Stimulated activated CD4-positive, alpha-beta T cell treated with anti-CD3 and anti-CD28 coated beads, TNF-alpha, amount 100 ng/mL, for 48 hours (primary cell): ENCODE measurements around the gene RECK.
"Not testable (repeated sequence)": the region's sequence is repeated elsewhere in the genome, so short reads cannot be mapped to it uniquely, and the experiment has no call there.

Source experiments
- DNase-seq, 3 donors: peaks; one replicate each; pipeline ENCODE4 v3.0.0-alpha.2; 2020; ENCODE audit warnings: low read depth in 3 of 3

RECK gene

DNA sequence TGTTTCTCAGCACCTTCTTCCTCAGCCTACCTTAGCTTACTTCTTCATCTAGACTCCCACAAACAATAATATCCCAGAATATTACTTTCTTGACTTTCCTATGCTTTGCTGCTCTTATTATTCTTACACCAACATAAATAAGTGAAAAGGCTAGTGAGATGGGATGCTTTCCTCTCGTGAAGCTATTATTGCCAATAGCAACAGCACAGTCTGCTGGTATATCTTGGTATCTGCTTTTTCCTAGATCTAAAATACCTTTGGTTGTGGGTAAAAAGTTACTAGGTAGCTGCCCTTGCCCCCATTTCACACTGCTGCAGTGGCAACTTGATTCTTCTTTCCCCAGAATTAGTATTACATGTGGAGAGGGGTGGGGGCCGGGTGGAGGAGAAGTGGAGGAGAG is 73.7 kb downstream of the RECK start:
- DNase-seq: no peak

DNA sequence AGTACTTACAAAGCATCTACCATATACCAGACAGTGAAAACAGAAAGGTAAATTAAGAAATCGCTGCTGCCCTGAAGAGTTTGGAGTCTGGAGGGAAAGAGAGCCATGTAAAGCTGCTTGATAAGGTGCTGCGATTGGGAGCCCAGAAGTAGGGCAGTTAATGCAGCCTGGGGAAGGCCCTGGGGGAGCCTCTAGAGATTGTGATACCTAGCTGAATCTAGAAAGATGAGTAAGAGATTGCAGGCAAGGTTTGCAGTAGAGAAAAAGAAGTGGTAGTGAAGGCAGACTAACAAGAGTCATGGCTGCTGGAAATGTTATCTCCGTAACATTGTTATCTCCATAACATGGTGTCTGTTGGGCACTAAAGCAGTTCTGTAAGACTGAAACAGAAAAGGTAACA is 75.8 kb downstream of the RECK start:
- no peak for DNase-seq

DNA sequence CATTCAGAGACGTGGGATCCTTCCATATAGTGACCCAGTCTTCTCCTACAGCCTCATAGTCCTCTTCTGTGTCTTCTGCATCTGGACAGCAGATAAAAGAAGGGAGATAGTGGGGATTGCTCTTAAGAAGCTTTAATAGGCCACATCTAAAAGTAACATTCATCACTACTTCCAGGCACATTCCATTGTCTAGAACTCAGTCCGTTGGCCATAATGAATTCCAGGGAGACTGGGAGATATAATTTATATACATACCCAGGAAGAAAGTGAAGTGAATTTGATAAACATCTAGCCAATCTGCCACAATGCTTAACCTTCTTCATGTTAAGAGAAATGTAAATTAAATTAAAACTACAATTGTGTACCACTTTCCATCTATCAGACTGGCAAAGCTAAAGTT is 77.3 kb downstream of the RECK start:
- no peak for DNase-seq

DNA sequence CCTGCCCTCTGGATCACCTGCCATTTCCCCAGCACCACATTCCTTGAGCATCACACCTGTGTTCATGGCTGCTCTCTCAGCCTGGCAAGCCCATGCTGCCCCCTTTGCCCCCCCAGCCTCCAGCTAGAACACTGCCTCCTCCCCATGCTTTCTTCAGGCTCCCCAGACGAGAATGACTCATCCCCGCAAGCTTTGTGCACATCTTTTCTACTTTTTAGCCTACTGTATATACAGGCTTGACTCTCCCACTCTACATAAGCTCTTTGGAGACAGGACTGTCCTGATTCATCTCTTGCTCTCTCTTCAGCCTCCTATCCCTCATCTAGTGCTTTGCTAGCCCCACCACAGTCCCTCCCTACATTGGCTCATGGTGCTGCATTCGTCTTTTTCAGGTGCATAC is 79.9 kb downstream of the RECK start:
- no peak for DNase-seq

DNA sequence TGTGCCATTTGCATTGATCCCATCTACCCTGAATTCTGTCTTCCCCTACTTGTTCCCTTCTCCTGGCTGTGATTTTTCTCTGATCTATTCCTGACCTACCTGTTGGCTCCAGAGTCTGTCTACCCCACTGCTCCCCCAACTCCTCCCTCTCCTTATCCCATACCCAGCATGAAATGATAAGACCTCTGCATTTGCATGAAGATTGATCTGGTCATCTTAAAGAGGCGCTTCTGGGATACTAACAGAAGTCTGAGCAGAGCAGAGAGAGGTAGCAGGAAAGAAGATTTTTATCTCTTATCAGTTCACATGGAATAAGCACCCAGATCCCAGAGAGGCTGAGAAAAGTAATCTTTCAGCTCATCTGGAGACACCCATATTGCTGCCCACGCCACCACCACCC is 81.5 kb downstream of the RECK start:
- no peak for DNase-seq

DNA sequence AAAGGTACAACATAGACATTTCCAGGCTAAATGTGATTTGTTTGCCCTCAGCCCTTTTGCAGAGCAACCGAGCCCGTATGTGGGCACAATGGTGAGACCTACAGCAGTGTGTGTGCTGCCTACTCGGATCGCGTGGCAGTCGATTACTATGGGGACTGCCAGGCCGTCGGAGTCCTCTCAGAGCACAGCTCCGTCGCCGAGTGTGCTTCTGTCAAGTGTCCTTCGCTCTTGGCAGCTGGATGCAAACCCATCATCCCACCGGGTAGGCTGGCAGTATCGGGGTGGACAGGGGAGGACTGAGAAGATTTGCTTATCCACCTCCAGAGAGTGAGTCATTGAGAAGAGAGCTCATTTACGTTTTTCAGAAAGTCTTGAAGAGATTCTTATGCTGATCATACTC is 82.0 kb downstream of the RECK start:
- no peak for DNase-seq

DNA sequence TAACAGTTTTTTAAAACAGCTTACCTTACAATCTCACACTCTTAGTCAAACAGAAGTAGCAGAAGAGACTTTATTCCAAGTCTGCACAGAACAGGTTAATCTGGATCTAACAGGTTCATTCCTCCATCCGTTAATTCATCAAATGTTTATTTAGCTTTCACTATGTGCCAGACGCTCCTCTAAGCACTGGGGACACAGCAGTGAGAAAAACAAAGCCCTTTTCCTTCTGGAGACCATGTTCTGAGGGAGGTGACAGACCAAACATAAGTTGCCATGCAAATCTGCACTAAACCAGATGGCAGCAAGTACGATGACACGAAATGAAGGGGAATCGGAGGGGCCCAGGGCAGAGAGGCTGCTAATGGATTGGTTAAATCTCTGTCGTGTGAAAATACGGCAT is 82.8 kb downstream of the RECK start:
- DNase-seq: no peak

DNA sequence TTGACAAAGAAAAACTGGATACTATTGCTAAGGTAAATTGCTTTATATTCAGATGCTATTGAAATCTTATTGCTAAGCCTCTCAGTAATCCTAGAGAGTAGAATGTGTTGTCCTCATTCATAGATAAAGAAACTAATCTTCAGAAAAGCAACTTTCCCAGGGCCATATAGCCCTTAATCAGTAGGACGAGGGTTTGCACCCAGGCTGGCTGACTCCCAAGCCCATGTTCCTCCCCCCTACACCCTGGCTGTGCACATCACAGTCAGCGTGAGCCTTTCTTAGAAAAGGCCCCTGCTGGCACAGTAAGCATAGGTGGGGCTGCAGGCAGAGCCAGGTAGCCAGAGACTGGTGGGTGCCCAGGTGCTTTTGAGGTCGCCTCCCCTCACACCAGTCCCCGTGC is 84.0 kb downstream of the RECK start:
- DNase-seq: no peak

DNA sequence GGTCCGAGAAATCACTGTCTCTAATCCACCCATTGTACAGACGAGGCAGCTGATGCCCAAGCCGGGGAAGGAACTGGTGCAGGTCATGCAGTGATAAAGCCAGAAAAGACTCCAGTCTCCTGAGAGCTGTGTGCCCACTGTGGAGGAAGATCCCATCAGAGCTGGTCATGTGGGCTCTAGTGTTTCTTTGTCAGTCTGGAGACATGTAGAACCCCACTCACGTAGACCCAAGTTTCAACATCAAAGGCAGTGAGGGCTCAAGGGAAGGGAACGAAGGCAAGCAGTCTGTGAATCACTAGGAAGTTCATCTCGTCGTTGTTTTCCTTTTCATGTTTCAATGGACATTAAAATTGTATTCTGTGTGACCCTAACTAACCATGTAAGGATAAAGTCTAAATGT is 85.3 kb downstream of the RECK start:
- DNase-seq: no peak

DNA sequence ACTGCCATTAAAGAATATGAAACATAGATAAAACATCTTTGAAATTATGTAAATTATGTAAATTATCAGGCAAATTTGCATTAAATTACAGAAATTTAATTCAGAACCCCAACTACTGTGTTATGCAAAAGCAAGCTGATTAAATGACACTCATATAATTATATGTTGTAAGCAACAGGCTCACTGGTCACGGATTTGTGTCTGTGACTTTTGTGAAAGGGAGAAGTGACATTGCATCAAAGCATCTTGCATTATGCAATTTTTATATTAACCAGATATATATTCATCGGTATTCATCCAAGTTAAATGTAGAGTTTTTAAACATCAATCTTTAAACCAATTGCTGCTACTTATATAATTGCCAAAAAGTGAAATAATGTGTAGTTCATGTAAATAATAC is 86.8 kb downstream of the RECK start:
- DNase-seq: no peak

DNA sequence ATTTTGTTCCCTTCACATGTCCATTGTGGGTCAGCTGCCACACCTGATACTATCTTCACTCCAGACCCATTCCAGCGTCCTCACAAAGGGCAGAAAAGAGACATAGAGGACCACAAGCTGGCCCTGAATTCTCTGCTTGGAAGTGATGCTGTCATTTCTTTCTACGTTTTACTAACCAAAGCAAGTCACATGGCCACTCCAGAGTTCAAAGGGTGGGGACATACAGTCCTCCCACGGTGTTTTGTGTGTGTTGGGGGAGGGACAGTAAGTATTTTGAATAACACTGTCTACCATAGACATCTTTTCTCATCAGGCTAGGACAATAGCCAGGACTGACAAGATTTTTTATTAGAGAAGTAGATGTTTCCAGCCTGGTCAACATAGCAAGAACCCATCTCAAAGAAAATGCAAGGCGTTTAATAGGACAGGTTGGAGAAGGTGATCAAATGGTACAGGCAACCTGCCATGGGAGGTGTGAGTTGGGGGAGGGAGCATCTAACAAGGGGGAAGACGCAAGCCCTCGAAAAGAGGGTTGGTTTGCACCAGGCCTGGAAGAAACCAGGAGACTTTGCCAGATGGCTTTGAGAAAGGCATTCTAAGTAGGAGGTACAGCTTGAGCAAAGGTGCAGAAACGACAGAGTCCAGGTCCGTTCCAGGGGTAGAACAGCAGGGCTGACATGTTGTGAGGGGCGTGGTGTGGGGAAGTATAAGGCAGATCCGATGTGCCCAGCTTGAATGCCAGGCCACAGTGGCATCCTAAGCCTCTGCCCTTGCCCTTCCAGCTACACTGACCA is 88.5 kb downstream of the RECK start:
- DNase-seq: no peak

DNA sequence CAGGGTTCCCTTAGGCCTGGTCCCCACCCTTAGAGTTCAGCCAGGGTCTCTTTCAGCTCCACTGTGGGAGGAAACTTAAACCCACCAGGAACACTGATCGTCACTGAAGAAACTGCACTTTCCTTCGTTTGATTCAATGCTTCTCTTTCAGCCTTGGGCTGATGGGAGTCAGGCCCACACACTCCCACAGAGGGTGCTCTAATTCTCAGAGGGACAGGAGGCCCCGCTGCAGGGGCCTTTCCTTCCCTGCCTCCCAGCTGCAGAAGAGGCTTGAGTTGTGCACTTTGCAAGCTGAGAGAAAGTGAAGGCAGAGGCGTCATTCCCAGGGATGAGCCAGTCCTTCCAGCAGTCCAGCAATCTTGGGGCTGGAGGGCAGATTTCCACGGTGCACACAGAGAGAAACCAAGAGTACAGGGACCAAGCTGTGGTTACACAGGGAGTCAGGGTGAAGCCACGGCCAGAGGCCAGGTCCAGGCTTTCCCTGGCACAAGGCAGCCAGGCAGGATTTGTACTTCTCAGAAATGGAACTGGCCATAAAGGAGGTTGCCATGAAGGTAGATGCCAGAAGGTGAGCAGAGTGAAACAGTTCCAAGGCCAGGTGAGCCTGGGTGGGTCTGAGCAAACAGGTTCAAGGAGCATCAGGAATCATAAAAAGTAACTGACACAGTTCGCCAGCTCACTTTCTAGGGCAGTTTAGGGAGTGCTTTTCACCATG is 89.5 kb downstream of the RECK start:
- no peak for DNase-seq

DNA sequence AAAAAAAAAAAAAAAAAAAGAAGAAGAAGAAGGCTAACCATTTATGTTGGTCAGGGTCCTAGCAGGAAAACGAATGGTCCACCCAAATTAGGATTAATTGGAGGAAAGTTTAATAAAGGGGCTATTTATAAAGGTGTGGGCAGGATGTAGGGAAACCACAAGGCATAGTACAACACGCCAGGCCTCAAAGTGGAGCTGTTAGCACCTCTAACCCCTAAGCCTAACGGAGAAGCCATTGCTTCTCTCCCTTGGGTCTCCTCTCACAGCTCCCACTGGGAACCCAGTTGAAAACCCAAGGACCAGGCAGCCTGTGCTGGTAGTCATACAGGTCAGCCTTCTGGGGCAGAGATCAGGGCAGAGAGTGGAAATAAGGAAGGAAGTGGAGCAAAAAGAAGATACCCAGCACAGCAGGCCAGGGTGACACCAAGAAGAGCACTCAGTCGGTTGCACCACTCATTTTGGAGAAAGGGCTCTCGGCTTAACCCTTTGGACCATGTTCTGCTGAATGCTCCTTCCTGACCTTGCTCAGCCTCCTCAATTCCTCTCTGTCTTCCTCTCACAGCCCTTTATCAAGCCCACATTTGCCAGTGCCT is 91.0 kb downstream of the RECK start:
- DNase-seq: no peak

DNA sequence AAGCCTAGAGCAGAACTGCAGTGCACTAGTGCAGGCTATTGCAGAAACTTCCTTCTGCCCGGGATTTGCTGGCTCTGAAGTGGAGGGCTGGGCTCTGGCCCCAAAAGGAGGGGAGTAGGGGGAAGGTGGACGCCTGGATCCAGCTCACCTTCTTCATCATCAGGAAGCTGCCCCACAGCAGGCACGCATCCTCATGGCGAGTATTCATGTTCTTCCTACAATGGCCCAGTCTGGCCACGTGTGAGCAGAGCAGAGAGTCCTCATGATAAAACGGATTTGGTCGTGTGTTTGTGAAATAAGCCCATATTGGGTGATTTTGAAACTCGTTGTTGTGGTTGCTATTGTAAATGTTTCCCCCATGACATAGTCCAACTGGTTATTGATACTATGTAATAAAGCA is 91.6 kb downstream of the RECK start:
- DNase-seq: no peak

DNA sequence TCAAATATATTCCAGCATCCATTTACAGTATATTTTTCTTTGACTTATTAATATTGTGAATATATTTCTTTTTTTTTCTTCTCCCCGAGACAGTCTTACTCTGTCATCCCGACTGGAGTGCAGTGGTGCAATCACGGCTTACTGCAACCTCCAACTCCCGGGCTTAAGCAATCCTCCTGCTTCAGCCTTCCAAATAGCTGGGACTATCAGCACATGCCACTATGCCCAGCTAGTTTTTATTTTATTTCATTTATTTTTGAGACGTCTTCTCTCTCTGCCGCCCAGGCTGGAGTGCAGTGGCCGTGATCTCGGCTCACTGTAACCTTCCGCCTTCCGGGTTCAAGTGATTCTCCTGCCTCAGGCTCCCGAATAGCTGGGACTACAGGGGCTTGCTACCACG is 92.4 kb downstream of the RECK start:
- no peak for DNase-seq

DNA sequence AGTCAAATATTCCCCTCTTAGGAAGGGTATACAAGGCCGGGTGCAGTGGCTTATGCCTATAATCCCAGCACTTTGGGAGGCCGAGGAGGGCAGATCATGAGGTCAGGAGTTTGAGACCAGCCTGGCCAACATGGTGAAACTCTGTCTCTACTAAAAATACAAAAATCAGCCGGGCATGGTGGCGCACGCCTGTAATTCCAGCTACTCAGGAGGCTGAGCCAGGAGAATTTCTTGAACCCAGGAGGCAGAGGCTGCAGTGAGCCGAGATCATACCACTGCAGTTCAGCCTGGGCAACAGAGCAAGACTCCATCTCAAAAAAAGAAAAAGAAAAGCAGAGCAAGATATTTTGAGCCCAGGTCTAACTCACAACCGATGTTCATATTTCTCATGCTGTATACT is 95.0 kb downstream of the RECK start:
- not testable (repeated sequence) for DNase-seq

DNA sequence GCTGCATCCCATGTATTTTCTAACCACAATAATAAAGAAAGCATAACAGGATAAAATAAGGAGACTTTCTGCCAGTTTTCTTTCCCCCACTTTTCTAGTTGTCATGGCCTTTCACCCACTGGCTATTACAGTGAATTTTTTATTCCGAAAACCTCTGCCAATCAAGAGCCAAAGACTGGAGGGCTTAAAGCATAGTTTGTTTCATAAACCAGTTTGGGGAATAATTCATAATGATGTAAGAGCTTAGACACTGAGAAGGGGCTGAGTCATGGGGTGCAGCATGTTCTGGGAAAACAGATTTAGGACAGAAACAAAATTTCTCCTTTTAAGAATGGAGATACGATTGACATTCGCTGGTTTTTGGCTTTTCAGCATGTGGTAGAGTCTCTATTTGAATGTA is 95.4 kb downstream of the RECK start:
- DNase-seq: no peak

DNA sequence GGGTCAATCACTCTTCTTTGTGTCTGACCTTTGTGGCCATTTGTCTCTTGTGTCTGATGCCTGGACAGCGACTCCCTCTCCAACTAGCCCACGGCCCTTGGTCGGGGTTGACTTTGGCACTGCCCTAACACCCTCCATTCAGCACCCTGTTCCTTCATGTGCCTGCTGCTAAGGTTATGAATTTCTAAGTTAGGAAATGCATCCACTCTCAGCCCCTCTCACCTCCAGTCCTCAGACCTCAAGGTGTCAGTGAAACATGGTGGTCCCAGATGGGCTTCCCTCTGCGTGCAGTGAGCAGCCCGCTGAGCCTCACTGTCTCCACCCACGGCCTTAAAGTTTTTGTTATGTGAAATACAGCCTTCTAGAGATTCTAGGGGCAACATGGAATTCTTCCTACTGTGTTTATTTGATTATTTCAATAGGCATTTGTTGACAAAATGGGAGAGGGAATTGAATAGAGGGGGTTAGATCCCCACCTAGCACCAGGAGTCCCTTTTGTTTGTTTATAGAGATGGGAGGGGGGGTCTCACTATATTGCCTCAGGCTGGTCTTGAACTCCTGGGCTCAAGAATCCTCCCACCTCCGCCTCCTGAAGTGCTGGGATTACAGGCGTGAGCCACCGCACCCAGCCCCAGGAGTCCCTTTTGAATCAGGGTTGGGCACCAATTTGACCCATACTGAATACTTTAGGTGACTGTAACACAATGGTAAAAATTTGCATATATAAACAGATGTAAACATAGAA is 98.2 kb downstream of the RECK start:
- no peak for DNase-seq

DNA sequence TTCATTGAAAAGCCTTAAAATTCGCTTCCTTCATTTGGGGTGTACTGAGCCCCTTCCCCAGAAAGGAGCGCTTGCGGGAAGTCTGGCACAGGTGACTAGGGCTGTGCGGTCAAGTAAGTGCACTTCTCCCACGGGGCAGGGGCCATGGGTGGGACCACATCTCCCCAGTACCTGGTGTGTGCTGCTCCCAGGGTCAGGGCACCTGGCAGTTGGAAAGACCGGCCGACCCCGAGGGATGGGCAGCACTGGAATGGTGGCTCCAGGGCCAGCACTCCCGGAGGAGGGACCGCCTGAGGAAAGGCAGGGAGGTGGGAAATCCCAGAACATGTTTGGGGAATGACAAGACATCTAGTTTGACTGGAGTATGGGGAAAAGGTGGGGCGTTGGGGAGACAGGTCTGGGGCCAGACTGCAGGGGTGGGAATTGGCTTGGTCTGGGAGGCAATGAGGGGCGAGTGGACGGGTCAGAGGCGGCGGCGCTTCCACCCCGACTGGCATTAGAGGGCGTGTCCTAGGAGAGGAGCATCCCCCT is 99.1 kb downstream of the RECK start:
- no peak for DNase-seq

DNA sequence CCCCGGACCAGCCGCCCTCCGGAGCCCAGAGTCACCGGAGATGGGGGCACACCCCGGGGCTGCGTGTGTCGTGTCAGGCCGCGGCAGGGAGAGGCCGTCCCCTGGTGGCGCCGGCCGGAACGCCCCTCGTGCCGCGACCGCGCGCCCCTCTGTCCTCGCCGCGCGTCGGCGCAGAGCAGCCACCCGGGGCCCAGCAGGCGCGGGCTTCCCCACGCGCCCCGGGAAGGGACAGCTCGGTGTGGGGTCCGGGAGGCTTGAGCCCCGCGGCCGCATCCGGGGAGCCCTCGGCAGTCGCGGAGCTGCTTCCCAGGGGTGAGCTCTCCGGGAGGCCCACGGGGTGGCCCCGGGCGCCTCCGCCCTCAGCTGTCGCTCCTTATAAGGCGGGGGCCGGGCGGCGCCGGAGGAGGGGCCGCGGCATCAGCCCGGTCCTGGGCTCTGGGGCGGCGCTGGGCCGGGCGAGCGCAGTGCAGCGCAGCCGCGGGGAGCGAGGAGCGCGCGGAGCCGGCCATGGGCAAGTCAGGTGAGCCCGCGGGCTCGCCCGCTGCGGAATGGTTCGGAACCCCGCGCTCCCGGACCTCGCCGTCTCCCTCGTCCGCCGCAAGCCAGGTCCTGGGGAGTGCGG is 99.7 kb downstream of the RECK start, which contains the start of gene GLIPR2:
GLIPR2 (plus strand) TSS at position 462 of the 622 bp plus-strand sequence; CDS start at position 508, 46 bp downstream.
- peak; percentile 52 to 69 (median 57) for DNase-seq

DNA sequence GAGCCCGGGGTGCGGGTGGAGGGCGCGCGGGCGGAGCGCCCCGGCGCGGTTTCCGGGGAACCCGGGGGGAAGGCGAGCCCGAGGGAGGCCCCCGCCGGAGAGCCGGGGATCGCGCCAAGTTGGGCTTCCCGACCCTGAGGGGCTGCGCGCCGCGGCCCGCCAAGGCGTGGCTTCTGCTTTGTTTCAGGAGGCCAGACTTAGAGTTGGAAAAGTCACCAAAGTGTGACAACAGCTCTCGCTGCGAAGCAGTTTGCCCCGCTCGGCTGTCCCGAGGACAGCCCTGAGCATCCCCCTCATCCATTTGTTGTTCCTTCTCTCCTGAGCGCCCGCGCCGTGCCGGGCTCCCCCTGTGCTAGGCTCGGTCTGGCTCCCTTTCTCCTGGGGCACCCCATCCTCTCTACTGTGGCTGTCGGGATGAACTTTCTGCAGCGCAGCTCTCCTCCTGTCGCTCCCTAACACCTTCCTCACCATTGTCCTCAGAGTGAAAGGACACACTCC is 100.2 kb downstream of the RECK start:
- DNase-seq: no peak
